MG63 (cell line): Measurements from ENCODE around the gene ATG13. TPM values are rescaled to one million over a fixed set of nuclear protein-coding genes. Genes with fewer than 3 reads are reported as not detected.
"Not testable (repeated sequence)": the region's sequence is repeated elsewhere in the genome, so short reads cannot be mapped to it uniquely, and the experiment has no call there.

ENCODE experiments used
- DNase-seq: peaks from one replicate; pipeline ENCODE4 v3.0.0-alpha.2; 2020
- H3K27me3 ChIP-seq: fragments of 250-450 bp; sonication (Bioruptor Pico); 2 replicates; pipeline ENCODE4 v1.5.1; 2020; ENCODE audit warnings: mild to moderate bottlenecking, moderate library complexity
- H3K36me3 ChIP-seq: fragments of 250-450 bp; sonication (Bioruptor Pico); 2 replicates; pipeline ENCODE4 v1.5.1; 2020; ENCODE audit warnings: mild to moderate bottlenecking, moderate library complexity
- H3K4me3 ChIP-seq: fragments of 250-450 bp; sonication (Bioruptor Pico); 2 replicates; pipeline ENCODE4 v1.5.1; 2020; ENCODE audit warnings: mild to moderate bottlenecking, moderate library complexity
- H3K9me3 ChIP-seq: fragments of 250-450 bp; sonication (Bioruptor Pico); 2 replicates; pipeline ENCODE4 v1.5.1; 2020; ENCODE audit warnings: mild to moderate bottlenecking, moderate library complexity
- total RNA-seq: library from RNA; depleted of rRNA; stranded (reverse); fragments of >200 nt; shearing (Covaris generic); gene quantifications from 2 replicates; pipeline ENCODE4 v1.2.3, GENCODE V29; 2014; ENCODE audit warnings: low replicate concordance

The ATG13 gene
- total RNA-seq, 1 experiment from 2014 or later = 41.2 TPM

DNA sequence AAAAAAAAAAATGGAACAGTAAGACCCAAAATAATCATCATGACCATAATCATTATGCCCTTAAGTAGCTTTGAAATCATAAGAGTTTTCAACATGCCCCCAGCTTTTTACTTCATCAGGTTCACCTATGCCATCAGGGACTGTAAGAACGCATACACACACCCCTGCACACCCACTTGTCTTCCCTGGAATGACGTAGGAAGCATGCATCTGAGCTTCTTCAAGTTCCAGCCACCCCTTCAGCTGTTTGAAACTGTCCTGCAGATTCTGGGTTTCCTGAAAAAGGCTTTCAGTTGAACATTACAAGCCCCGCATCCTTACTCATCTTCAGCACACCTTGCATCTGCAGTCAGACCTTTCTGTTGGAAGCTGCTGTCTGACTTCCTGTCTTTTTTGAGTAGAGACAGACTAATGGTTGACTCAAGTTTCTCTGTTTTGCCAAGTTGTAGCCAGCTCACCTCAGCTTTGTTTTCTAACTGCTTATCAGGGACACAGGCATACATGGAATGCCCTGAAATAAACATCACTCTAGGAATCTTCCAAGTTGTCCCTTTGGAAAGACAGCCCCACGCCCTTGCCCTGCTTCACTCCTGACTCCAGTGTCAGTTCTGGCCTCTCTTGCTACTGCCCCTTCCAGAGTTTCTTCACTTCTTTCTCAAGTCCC lies 46.1 kb downstream of the ATG13 start:
- Histone ChIP-seq H3K9me3 (no peaks in the 10 kb centered on the region), H3K36me3 (peaks cover 40% of the 10 kb centered on the region), H3K27me3 (no peaks in the 10 kb centered on the region), H3K4me3 (no peak overlapping the region)
- DNase-seq = no peak

DNA sequence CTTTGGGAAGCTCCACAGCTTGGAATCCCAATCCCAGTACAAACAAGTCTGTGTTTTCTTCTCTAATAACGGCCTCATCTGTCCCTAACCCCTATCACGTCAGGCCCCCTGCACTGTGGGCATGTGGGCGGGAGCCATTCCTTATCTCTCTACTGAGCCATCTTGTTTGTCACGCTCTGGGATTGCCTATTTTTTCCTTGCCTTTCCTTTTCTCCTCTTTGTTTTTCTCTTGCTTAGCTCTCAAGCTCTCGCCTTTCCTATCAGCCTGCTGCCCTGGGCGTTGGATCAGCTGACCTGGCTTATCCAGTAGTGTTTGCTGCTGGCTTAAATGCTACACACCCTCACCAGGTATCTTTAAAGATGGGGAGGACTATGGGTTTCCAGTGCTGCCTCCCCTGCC lies 47.3 kb downstream of the ATG13 start:
- H3K36me3 ChIP-seq = peaks cover 40% of the 10 kb centered on the region
- no peak overlapping the region for H3K4me3 ChIP-seq
- no peaks in the 10 kb centered on the region for H3K9me3 ChIP-seq
- H3K27me3 ChIP-seq = no peaks in the 10 kb centered on the region
- DNase-seq = no peak

DNA sequence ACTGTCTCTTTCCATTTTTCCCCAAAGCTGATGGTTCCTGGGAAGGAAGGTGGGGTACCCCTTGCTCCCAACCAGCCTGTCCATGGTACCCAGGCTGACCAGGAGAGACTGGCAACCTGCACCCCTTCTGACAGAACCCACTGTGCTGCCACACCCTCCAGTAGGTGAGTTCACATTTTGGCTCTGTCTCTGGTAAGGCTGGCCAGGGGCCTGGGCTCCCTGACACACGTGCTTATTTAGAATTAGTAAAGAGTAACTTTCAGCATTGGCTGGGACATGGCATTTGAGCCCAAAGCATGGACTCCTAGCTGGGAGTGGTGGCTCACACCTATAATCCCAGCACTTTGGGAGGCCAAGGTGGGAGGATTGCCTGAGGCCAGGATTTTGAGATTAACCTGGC lies 48.0 kb downstream of the ATG13 start:
- H3K36me3 ChIP-seq = peaks cover 42% of the 10 kb centered on the region
- H3K4me3 ChIP-seq = no peak overlapping the region
- DNase-seq = no peak
- no peaks in the 10 kb centered on the region for H3K27me3 ChIP-seq
- H3K9me3 ChIP-seq = no peaks in the 10 kb centered on the region

DNA sequence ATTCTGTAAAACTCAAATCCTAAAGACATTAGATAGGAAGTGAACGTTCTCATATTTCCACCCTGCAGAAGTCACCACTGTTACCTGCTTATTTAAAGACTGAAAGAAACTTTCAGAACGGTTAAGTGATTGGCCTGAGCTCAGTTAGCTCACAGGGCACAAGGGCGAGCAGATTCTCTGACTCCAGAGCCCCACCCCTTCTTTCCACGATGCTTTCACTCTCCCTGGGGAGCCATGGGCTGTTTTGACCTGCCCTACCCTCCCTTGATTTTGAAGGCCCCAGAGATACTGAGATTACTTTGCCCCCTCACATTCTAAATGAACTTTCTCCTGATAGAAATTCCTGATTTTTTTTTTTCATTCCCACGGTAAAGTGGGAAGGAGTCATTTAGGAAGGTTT lies 49.2 kb downstream of the ATG13 start:
- peaks cover 45% of the 10 kb centered on the region for H3K36me3 ChIP-seq
- no peaks in the 10 kb centered on the region for H3K27me3 ChIP-seq
- H3K4me3 ChIP-seq = no peak overlapping the region
- H3K9me3 ChIP-seq = no peaks in the 10 kb centered on the region
- DNase-seq = no peak

DNA sequence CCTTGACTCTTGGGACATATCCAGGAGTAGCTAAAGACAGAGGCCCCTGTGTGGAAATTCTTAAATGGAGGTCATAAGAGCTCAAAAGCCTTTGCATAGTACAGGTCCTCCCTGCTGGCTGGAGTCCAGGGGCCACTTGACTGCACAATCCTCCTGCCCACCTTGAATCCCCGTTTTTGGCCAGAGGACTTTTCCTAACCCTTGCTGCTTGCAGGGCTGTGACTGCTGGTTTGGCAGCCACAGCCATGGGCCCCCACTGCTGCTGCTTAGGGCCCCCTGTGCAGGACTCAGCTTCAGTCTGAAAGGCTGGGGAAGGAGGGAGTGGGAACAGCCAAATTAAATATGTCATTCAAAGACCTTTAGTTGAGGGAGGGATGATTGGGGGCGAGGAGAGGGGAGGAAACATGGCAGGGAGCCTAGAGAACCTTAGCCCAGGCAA lies 49.7 kb downstream of the ATG13 start:
- no peak overlapping the region for H3K4me3 ChIP-seq
- peaks cover 41% of the 10 kb centered on the region for H3K36me3 ChIP-seq
- no peaks in the 10 kb centered on the region for H3K27me3 ChIP-seq
- no peaks in the 10 kb centered on the region for H3K9me3 ChIP-seq
- DNase-seq = no peak

DNA sequence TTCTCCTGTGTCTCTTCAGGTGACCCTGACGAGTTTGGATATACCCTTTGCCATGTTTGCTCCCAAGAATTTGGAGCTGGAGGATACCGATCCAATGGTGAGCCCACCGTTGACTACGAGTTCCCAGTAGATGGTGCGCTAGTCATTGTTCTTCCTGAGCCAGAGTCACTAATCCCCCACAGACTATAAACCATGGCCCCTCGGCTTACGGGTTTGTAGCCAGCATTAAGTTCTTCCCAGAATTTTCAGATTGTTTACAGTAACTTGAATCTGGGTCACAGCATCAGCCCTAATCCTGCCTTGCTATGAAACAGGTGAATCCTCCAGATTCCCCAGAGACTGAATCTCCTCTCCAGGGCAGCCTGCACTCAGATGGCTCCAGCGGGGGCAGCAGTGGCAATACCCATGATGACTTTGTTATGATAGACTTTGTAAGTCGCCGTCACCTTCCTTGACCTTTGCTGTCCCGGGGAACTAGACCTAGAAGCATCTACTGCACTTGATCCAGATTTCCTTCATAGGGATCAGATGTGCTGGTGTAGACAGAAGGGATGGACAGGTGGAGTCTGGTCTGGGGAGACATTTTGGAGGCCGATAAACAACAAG lies 51.2 kb downstream of the ATG13 start:
- H3K36me3 ChIP-seq = peaks cover 40% of the 10 kb centered on the region
- H3K4me3 ChIP-seq = no peak overlapping the region
- no peaks in the 10 kb centered on the region for H3K9me3 ChIP-seq
- no peaks in the 10 kb centered on the region for H3K27me3 ChIP-seq
- no peak for DNase-seq

DNA sequence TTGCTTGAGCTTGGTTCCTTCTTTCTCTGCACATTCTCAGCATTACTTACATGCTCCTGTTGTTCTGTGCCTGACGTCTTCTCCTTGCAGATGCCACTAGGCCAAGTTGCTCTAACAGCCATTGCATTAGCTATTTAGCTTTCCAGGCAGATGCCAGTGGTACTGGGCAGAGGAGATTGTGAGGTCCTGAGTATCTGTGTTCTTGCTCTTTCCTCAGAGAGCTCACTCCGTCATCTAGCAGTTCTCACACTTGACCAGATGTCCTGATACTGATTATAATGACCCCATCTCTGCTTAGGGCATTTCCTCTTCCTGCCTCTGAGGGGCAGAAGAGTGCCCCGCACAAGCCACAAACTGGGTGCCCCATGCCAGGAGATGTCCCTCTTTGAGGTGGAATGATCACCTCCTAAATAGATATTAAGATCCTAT lies 52.4 kb downstream of the ATG13 start:
- no peak for DNase-seq
- Histone ChIP-seq H3K9me3 (no peaks in the 10 kb centered on the region), H3K4me3 (no peak overlapping the region), H3K36me3 (peaks cover 40% of the 10 kb centered on the region), H3K27me3 (no peaks in the 10 kb centered on the region)

DNA sequence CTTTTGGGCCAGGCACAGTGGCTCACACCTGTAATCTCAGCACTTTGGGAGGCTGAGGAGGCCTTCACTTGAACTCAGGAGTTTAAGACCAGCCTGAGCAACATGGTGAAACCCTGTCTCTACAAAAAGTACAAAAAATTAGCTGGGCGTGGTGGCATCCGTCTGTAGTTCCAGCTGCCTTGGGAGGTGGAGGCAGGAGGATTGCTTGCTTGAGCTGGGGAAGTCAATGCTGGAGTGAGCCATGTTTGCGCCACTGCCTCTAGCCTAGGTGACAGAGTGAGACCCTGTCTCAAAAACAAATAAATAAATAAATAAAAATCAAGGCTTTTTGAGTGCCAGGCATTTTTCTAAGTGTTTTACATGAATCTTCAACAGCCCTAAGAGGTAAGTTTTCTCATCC lies 53.2 kb downstream of the ATG13 start:
- H3K36me3 ChIP-seq = peaks cover 33% of the 10 kb centered on the region
- not testable (repeated sequence) for H3K27me3 ChIP-seq, H3K4me3 ChIP-seq, H3K9me3 ChIP-seq, DNase-seq

DNA sequence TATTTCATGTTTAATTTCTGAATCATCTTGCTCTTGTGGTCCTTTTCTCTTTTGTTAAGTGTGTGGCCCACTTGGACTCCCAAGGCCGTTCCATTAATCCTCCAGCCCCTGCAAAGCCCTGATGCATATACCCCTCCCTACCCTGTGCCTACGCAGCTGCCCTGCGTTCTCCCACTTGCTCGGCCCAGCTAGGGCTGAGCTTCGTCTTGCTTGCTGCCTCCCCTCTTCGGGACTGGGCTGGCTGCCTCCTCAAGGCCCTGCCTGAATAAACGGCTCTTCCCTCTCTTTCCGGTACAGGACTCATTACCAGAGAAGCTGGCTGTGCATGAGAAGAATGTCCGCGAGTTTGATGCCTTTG lies 54.6 kb downstream of the ATG13 start:
- no peak for DNase-seq
- Histone ChIP-seq H3K36me3 (peaks cover 26% of the 10 kb centered on the region), H3K4me3 (no peak overlapping the region)

DNA sequence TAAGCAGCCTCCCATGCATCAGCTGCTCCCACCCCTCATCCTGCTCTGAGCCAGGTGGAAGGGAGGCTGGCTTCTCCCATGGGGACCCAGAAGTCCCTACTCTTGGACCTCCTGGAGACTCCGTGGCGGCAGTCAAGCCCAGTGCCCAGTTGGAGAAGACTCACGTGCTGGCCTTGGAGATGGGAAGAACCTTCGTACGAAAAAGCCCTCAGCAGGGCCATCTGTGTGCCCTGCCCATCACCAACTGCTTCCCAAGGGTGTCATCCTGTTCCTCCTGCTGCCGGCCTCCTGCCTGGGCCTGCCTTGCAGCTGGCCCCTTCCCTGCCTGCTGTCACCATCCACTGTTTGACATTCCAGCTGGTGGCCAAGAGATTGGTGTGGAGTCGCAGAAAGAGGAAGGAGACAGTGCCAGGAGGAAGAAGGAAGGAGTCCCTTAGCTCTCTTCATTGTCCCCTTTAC lies 55.1 kb downstream of the ATG13 start:
- Histone ChIP-seq H3K27me3 (no peaks in the 10 kb centered on the region), H3K36me3 (peaks cover 26% of the 10 kb centered on the region), H3K9me3 (no peaks in the 10 kb centered on the region), H3K4me3 (no peak overlapping the region)
- no peak for DNase-seq

More for the DNA sequence above, 54.6 kb downstream of the ATG13 start:
- Histone ChIP-seq H3K9me3 (no peaks in the 10 kb centered on the region), H3K27me3 (no peaks in the 10 kb centered on the region)

DNA sequence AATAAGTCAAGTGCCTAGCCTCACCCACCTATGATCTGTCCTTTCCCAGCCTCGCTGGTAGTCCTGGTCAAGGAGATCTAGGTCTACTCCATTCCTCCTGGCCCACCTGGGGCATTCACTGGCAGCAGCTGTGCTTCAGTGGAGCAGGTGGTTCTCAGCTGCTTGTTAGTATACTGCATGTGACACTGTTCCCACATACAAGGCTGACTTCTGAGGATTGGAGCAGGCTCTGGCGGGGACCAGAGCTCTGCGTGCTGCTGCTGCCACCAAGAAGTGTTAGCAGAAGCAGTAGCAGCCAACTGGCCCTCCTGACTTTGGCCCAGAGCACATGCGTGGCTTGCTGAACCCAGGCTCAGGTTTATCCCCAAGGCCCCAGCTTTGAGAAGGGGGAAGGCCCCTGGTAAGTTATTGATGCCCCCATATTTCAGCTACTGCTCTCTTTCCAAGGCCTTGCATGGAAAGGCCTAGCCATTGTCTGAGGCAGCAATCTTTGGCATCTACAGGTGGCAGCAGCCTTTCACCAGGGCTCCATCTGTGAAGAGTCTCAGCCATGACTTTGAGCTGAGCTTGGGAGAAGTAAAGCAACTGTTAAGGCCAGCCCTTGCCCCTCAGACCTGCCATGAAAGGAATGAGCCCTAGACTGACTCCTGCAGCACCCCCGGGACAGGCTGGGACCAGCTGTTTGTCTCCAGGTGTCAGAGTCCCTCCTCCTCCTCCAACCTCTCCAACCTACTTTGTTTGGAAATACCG lies 56.5 kb downstream of the ATG13 start:
- H3K9me3 ChIP-seq = no peaks in the 10 kb centered on the region
- DNase-seq = no peak
- H3K27me3 ChIP-seq = no peaks in the 10 kb centered on the region
- H3K36me3 ChIP-seq = peaks cover 21% of the 10 kb centered on the region
- no peak overlapping the region for H3K4me3 ChIP-seq

DNA sequence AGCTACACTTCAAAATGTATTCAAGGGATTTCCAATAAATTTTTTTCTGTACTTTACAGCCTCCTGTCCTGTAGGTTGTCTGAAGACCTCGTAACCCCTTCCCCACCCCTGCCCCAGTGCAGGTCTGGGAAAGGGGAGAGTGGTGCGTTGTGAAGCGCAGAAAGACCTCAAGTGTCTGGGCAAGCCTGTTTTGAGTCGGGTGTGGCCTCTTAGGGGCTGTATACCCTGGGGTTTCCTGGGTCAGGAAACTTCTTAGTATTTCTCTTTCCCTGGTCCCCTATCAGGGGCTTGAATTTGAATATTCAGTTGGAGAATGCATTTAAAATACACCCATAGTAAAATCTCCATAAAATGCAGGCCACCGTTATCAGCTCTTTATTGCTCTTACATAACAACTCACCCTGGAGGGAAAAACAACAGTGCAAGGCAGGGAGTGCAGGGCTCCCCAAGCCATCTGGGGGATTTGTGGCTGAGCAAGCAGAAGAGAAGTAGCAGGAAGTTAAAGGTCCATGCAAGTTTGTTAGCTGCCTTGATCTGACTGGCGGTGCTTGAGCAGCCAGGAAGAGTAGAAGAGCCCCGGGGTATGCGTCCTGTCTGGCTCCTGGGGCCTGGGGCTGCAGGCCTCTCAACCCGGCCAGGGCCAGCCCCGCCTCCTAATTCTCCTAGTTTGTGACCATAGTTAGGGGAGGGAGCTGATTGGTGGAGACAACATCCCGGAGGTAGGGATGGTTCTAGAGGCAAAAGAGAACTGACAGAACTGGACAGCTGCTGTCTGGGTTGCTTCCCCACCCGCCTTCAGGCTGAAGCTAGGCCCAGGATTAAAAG lies 57.3 kb downstream of the ATG13 start:
- Histone ChIP-seq H3K36me3 (peaks cover 14% of the 10 kb centered on the region), H3K27me3 (no peaks in the 10 kb centered on the region), H3K4me3 (no peak overlapping the region), H3K9me3 (no peaks in the 10 kb centered on the region)
- DNase-seq = no peak

DNA sequence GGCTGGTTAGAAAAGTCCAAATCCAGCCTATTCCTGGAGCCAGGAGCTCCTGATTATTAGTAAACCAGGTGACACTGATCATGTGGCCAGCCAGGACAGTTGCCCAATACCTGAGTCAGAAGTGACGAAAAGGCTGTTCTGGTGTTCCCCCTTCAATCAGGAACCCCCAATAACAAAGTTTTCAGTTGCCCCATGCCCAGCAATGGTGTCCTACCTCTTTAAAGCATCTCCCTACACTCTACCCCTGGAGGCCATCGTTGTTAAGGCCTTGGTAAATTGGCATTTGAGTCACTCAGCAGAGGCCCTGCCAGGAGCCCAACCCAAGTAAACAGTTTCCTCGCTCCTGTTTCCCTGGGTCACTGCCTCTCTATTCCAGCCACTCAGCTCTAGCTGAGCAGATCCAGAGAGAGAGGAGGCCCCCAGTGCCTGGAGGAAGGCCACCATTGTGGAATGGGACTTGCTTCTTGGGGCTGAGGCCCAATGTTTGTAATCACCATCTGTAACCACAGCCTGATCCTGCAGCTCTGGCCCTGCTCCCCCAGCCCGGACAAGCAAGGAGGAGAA lies 58.0 kb downstream of the ATG13 start:
- DNase-seq = peak; percentile 77
- Histone ChIP-seq H3K4me3 (no peak overlapping the region), H3K27me3 (no peaks in the 10 kb centered on the region), H3K9me3 (no peaks in the 10 kb centered on the region), H3K36me3 (peaks cover 11% of the 10 kb centered on the region)

DNA sequence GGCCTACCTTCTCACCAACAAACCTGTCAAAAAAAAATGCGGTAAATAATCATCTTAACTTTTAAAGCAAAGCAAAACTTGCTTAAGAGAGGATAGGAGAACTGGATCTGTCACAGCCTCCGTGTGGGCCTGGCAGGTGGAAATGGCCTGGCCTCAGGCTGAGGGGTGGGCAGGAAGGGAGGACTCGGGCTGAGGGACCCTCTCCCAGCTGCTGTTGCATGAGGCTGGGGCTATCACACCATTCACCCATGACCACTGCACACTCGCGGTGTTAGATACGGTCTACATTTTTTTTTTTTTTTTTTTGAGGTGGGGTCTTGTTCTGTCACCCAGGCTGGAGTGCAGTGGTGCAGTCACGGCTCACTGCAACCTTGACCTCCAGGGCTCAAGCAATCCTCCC lies 58.6 kb downstream of the ATG13 start:
- H3K36me3 ChIP-seq = peaks cover 10% of the 10 kb centered on the region
- no peak for DNase-seq

DNA sequence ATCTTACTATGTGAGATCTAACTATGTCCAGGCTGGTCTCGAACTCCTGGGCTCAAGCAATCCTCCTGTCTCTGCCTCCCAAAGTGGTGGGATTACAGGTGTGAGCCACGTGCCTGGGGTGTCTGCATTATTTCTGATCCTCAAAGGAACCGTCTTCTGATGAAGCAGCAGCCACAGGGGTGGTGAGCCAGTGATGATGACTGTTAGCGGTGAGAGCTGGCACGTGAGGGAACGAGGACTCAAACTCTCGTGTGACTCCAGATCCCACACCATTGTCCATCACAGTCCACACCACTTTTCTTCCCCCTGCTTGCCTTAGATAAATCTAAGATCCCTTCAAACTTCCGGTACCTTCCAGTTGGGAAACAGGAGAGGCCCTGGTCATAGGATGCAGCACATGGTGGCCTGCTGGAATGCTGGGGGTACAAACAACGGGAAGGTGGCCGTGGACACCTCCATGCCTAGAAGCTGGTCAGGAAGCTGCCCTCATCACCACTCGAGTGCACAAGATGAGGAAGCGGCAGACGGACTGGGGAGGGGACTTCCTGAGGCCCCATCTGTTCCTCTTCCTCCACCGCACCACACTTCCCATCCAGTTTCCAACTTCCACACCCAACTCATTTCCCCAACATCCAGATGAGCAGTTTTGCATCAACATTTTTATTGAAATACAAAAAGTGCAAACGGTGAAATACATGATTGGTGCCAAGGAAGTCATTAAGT lies 59.2 kb downstream of the ATG13 start:
- no peak for DNase-seq
- H3K9me3 ChIP-seq = no peaks in the 10 kb centered on the region
- peaks cover 9% of the 10 kb centered on the region for H3K36me3 ChIP-seq
- H3K27me3 ChIP-seq = no peaks in the 10 kb centered on the region
- H3K4me3 ChIP-seq = no peak overlapping the region

More for the DNA sequence above, 58.6 kb downstream of the ATG13 start:
- Histone ChIP-seq H3K9me3 (no peaks in the 10 kb centered on the region), H3K27me3 (no peaks in the 10 kb centered on the region), H3K4me3 (no peak overlapping the region)

DNA sequence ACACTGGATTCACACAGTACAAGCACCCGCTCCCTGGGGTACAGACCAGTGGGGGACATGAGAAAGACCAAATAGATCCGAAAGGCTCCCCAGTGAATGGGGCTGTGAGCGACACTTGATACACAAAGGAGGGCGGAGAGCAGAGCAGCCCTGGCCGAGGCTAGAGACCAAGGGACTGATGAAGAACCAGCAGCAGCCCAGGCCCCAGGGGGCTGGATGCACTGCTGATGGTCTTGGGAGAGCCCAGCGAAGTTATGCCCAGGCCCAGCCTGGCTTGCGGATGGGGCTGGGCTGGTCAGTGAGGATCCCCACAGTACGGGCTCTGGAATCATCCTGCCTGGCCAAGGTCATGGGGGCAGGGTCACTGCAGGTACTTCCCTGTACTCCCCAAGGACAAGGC lies 59.8 kb downstream of the ATG13 start:
- peaks cover 9% of the 10 kb centered on the region for H3K36me3 ChIP-seq
- no peaks in the 10 kb centered on the region for H3K27me3 ChIP-seq
- H3K9me3 ChIP-seq = no peaks in the 10 kb centered on the region
- H3K4me3 ChIP-seq = no peak overlapping the region
- DNase-seq = no peak
